Measurements from ENCODE around the gene BLM.

Gene BLM

DNA sequence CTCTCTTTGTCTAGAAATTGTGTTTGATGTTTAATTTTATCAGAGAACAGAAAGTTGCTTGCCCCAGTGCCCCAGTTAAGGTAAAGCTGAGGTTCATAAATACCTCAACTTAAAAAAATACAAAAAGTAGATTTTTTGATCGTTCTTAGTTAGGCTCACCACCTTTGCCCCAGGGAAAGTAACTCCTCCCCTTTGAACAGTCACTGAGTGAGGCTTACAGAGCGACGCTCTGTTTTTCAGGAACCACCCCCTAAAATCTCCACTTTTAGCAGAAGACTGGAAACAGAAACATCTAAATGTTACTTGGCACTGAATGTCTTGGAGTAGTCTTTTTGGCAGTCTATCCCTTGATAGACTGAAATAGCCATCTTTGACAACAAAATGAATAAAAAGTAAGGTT, 24.9 kb downstream of the BLM start:
- Histone ChIP-seq H4K20me1 (ENCODE audit: insufficient read depth) (no peaks in the 10 kb centered on the region), H3K79me2 (ENCODE audit: insufficient read depth, low read depth) (peaks cover 26% of the 10 kb centered on the region; the same call in 1 of the 2 replicates), H3K36me3 (ENCODE audit: insufficient read depth) (no peaks in the 10 kb centered on the region), H2AFZ (ENCODE audit: low read depth) (no peak overlapping the region), H3K4me2 (no peak overlapping the region), H3K27ac (no peak overlapping the region), H3K27me3 (ENCODE audit: insufficient read depth, low read depth) (no peaks in the 10 kb centered on the region), H3K9ac (no peak overlapping the region), H3K4me1 (ENCODE audit: low read depth, poor library complexity, severe bottlenecking) (peaks cover 26% of the 10 kb centered on the region), H3K4me3 (IDR thresholded peaks at IDR 0.05; ENCODE audit: insufficient read depth, low read depth, low read length) (no peak overlapping the region)
- TF ChIP-seq, protein P1, sequence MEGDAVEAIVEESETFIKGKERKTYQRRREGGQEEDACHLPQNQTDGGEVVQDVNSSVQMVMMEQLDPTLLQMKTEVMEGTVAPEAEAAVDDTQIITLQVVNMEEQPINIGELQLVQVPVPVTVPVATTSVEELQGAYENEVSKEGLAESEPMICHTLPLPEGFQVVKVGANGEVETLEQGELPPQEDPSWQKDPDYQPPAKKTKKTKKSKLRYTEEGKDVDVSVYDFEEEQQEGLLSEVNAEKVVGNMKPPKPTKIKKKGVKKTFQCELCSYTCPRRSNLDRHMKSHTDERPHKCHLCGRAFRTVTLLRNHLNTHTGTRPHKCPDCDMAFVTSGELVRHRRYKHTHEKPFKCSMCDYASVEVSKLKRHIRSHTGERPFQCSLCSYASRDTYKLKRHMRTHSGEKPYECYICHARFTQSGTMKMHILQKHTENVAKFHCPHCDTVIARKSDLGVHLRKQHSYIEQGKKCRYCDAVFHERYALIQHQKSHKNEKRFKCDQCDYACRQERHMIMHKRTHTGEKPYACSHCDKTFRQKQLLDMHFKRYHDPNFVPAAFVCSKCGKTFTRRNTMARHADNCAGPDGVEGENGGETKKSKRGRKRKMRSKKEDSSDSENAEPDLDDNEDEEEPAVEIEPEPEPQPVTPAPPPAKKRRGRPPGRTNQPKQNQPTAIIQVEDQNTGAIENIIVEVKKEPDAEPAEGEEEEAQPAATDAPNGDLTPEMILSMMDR (conservative IDR thresholded peaks at IDR 0.05; ENCODE audit: low read depth, low read length): no peak

DNA sequence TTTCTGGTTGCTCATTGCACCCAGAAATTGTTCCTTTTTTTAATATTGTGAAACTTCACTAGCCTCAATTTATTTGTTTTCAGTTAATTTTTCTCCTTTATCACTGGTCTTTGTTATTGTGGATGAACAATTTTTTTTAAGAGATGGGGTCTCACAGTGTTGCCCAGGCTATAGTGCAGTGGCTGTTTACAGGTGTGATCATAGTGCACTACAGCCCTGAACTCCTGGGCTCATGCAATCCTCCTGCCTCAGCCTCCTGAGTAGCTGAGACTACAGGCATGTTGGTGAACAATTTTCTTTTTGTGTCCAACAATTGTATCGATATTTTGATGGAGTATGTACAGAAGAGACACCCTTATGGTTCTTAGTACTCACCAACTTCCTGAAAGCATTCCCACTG, 26.3 kb downstream of the BLM start:
- H3K79me2 ChIP-seq (ENCODE audit: insufficient read depth, low read depth): peaks cover 31% of the 10 kb centered on the region; the same call in 1 of the 2 replicates
- H3K36me3 ChIP-seq (ENCODE audit: insufficient read depth): no peaks in the 10 kb centered on the region

DNA sequence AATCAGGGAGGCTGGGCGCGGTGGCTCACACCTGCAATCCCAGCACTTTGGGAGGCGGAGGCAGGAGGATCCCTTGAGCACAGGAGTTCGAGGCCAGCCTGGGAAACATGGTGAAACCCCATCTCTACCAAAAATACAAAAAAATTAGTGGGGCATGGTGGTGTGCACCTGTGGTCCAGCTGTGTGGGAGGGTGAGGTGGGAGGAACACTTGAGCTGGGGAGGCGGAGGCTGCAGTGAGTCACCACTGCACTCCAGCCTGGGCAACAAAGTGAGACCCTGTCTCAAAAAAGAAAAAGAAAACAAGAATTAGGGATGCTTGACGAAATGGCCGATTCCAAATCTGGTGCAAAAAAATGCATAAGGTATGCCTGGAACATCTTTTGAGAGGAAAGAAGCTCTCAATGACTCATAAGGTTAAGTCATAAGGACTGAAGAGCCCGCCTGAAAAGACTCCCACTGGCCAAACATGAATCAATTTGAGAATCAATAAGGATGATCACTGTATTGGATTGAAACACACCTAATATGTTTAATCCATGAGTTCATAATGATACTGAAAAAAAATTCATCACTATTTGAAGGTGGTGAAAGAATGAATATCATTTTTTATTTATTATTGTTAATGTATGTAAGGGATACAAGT, 27.7 kb downstream of the BLM start:
- no peaks in the 10 kb centered on the region for H3K27me3 ChIP-seq (ENCODE audit: insufficient read depth, low read depth)
- H3K36me3 ChIP-seq (ENCODE audit: insufficient read depth): no peaks in the 10 kb centered on the region
- TF ChIP-seq, protein P1 (conservative IDR thresholded peaks at IDR 0.05; ENCODE audit: low read depth, low read length): no peak
- no peaks in the 10 kb centered on the region for H4K20me1 ChIP-seq (ENCODE audit: insufficient read depth)
- no peak overlapping the region for H3K4me2 ChIP-seq
- peaks cover 27% of the 10 kb centered on the region; the same call in 1 of the 2 replicates for H3K79me2 ChIP-seq (ENCODE audit: insufficient read depth, low read depth)
- no peak overlapping the region for H3K9ac ChIP-seq
- H2AFZ ChIP-seq (ENCODE audit: low read depth): no peak overlapping the region
- no peak overlapping the region for H3K27ac ChIP-seq
- no peak overlapping the region for H3K4me3 ChIP-seq (IDR thresholded peaks at IDR 0.05; ENCODE audit: insufficient read depth, low read depth, low read length)
- H3K4me1 ChIP-seq (ENCODE audit: low read depth, poor library complexity, severe bottlenecking): peaks cover 50% of the 10 kb centered on the region

More for the DNA sequence above, 26.3 kb downstream of the BLM start:
- Histone ChIP-seq H3K27me3 (ENCODE audit: insufficient read depth, low read depth) (no peaks in the 10 kb centered on the region), H2AFZ (ENCODE audit: low read depth) (no peak overlapping the region), H3K4me1 (ENCODE audit: low read depth, poor library complexity, severe bottlenecking) (peaks cover 35% of the 10 kb centered on the region), H3K9ac (no peak overlapping the region), H3K27ac (no peak overlapping the region), H3K4me2 (no peak overlapping the region), H3K4me3 (IDR thresholded peaks at IDR 0.05; ENCODE audit: insufficient read depth, low read depth, low read length) (no peak overlapping the region), H4K20me1 (ENCODE audit: insufficient read depth) (no peaks in the 10 kb centered on the region)
- TF ChIP-seq, protein P1 (conservative IDR thresholded peaks at IDR 0.05; ENCODE audit: low read depth, low read length): no peak

DNA sequence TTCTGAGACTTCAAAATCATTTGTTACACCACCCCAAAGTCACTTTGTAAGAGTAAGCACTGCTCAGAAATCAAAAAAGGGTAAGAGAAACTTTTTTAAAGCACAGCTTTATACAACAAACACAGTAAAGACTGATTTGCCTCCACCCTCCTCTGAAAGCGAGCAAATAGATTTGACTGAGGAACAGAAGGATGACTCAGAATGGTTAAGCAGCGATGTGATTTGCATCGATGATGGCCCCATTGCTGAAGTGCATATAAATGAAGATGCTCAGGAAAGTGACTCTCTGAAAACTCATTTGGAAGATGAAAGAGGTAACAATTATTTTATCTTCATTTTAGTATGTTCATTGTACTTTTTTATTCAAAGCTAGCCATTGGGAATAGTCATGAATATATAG, 32.6 kb downstream of the BLM start:
- Histone ChIP-seq H3K9ac (peak overlapping the region; percentile 5; the same call in 1 of the 2 replicates), H2AFZ (ENCODE audit: low read depth) (no peak overlapping the region), H3K27ac (peak overlapping the region; percentile 52), H4K20me1 (ENCODE audit: insufficient read depth) (no peaks in the 10 kb centered on the region), H3K27me3 (ENCODE audit: insufficient read depth, low read depth) (no peaks in the 10 kb centered on the region), H3K4me1 (ENCODE audit: low read depth, poor library complexity, severe bottlenecking) (peaks cover 58% of the 10 kb centered on the region), H3K36me3 (ENCODE audit: insufficient read depth) (0 out of 2 replicates have a peak, but pooled peaks cover 7% of the 10 kb centered on the region), H3K79me2 (ENCODE audit: insufficient read depth, low read depth) (peaks cover 21% of the 10 kb centered on the region; the same call in 1 of the 2 replicates), H3K4me3 (IDR thresholded peaks at IDR 0.05; ENCODE audit: insufficient read depth, low read depth, low read length) (no peak overlapping the region), H3K4me2 (peak overlapping the region; percentile 79)
- TF ChIP-seq, protein P1 (conservative IDR thresholded peaks at IDR 0.05; ENCODE audit: low read depth, low read length): no peak
